HEK293 (cell line): ENCODE results near the gene ARHGAP8.

Source experiments
- CTCF ChIA-PET: fragments of 350-600 bp; formaldehyde crosslinking; extraction: SDS; loops from one replicate; lab custom pipeline; 2021; ENCODE audit warnings: antibody characterized with exemption; lab: Yijun Ruan, JAX
- POLR2A ChIA-PET: fragments of 300-600 bp; formaldehyde crosslinking; extraction: SDS; loops from one replicate; lab custom pipeline; 2020; ENCODE audit warnings: antibody characterized with exemption, inconsistent platforms; lab: Yijun Ruan, JAX
- H3K27ac ChIP-seq: fragments of 200-500 bp; sonication (Bioruptor generic); 2 replicates; pipeline ENCODE4 v1.5.1; 2014; ENCODE audit warnings: low read depth, low read length, control low read depth, inconsistent platforms; ENCODE audit errors: extremely low read depth
- H3K36me3 ChIP-seq, 2 experiments: fragments of 200-500 bp in 1 of 2; sonication (Bioruptor generic) in 1 of 2; 1 replicate in 1 of 2; 2 replicates in 1 of 2; pipeline ENCODE4 v1.5.1; 2014 to 2017; ENCODE audit warnings: inconsistent platforms in 2 of 2, low read length in 2 of 2; ENCODE audit not compliant: control insufficient read depth in 2 of 2, insufficient read depth in 1 of 2
- H3K4me1 ChIP-seq: fragments of 200-500 bp; sonication (Bioruptor generic); 2 replicates; pipeline ENCODE4 v1.5.1; 2014; ENCODE audit warnings: mild to moderate bottlenecking, low read length, inconsistent platforms; ENCODE audit not compliant: control insufficient read depth, insufficient read depth
- H3K4me3 ChIP-seq: 2 replicates; pipeline ENCODE4 v1.5.1; 2011; ENCODE audit warnings: low read depth, mild to moderate bottlenecking, control low read depth, low read length, moderate library complexity
- H3K9me3 ChIP-seq: fragments of 200-500 bp; sonication (Bioruptor generic); 2 replicates; pipeline ENCODE4 v1.5.1; 2014; ENCODE audit warnings: low read depth, low read length, inconsistent platforms; ENCODE audit not compliant: control insufficient read depth, insufficient read depth
- CTCF ChIP-seq: fragments of 450-650 bp; formaldehyde crosslinking; IDR thresholded peaks from 2 replicates; pipeline ENCODE4 v1.5.1; 2016; ENCODE audit warnings: missing biosample characterization, missing genetic modification characterization
- FEZF1 ChIP-seq: fragments of 450-650 bp; formaldehyde crosslinking; IDR thresholded peaks from 2 replicates; pipeline ENCODE4 v1.5.1; 2016; ENCODE audit warnings: missing biosample characterization, missing genetic modification characterization
- GLI2 ChIP-seq: fragments of 450-650 bp; formaldehyde crosslinking; IDR thresholded peaks from 2 replicates; pipeline ENCODE4; 2017; ENCODE audit warnings: missing biosample characterization, missing genetic modification characterization, low read depth, borderline replicate concordance
- GLI4 ChIP-seq: fragments of 450-650 bp; formaldehyde crosslinking; IDR thresholded peaks from 2 replicates; pipeline ENCODE4 v1.5.1; 2016; ENCODE audit warnings: missing biosample characterization, missing genetic modification characterization
- KLF7 ChIP-seq: fragments of 450-650 bp; formaldehyde crosslinking; IDR thresholded peaks from 2 replicates; pipeline ENCODE4 v1.5.1; 2016; ENCODE audit warnings: missing biosample characterization, missing genetic modification characterization, borderline replicate concordance
- KLF8 ChIP-seq: fragments of 450-650 bp; formaldehyde crosslinking; IDR thresholded peaks from 2 replicates; pipeline ENCODE4 v1.5.1; 2016; ENCODE audit warnings: missing biosample characterization, missing genetic modification characterization
- OSR2 ChIP-seq: fragments of 450-650 bp; formaldehyde crosslinking; IDR thresholded peaks from 2 replicates; pipeline ENCODE4 v1.5.1; 2016; ENCODE audit warnings: missing biosample characterization, missing genetic modification characterization
- PBX3 ChIP-seq: sonication (generic); formaldehyde crosslinking; IDR thresholded peaks from 2 replicates; pipeline ENCODE4 v1.8.1; 2022; ENCODE audit warnings: mild to moderate bottlenecking, moderate library complexity, missing genetic modification reagents
- PRDM1 ChIP-seq: fragments of 450-650 bp; formaldehyde crosslinking; IDR thresholded peaks from 2 replicates; pipeline ENCODE4; 2016; ENCODE audit warnings: missing biosample characterization, missing genetic modification characterization
- PRDM6 ChIP-seq: fragments of 450-650 bp; formaldehyde crosslinking; IDR thresholded peaks from 2 replicates; pipeline ENCODE4 v1.5.1; 2017; ENCODE audit warnings: missing biosample characterization, missing genetic modification characterization
- REST ChIP-seq: fragments of 450-650 bp; formaldehyde crosslinking; IDR thresholded peaks from 2 replicates; pipeline ENCODE4 v1.5.1; 2016; ENCODE audit warnings: missing biosample characterization, missing genetic modification characterization
- SALL2 ChIP-seq: fragments of 450-650 bp; formaldehyde crosslinking; IDR thresholded peaks from 2 replicates; pipeline ENCODE4 v1.5.0; 2017; ENCODE audit warnings: missing biosample characterization, mild to moderate bottlenecking, missing genetic modification characterization, borderline replicate concordance
- SETDB1 ChIP-seq: IDR thresholded peaks from one replicate; pipeline ENCODE4 v1.6.1; 2017; ENCODE audit warnings: mild to moderate bottlenecking, low read length, moderate library complexity, mixed read lengths; ENCODE audit not compliant: insufficient read length
- WT1 ChIP-seq: fragments of 450-650 bp; formaldehyde crosslinking; IDR thresholded peaks from 2 replicates; pipeline ENCODE4 v1.5.1; 2016; ENCODE audit warnings: missing biosample characterization, missing genetic modification characterization
- ZBTB17 ChIP-seq: fragments of 450-650 bp; formaldehyde crosslinking; IDR thresholded peaks from 2 replicates; pipeline ENCODE4 v1.5.1; 2016; ENCODE audit warnings: missing biosample characterization, missing genetic modification characterization
- ZBTB20 ChIP-seq: fragments of 450-650 bp; formaldehyde crosslinking; IDR thresholded peaks from 2 replicates; pipeline ENCODE4 v1.5.1; 2016; ENCODE audit warnings: missing biosample characterization, missing genetic modification characterization
- ZFP3 ChIP-seq: fragments of 450-650 bp; formaldehyde crosslinking; IDR thresholded peaks from 2 replicates; pipeline ENCODE4 v1.5.1; 2016; ENCODE audit warnings: low read depth, missing biosample characterization, missing genetic modification characterization
- ZFP69B ChIP-seq: fragments of 450-650 bp; formaldehyde crosslinking; IDR thresholded peaks from 2 replicates; pipeline ENCODE4 v1.5.1; 2016; ENCODE audit warnings: missing biosample characterization, missing genetic modification characterization
- ZNF23 ChIP-seq: fragments of 450-650 bp; formaldehyde crosslinking; IDR thresholded peaks from 2 replicates; pipeline ENCODE4 v1.5.1; 2016; ENCODE audit warnings: missing biosample characterization, missing genetic modification characterization, borderline replicate concordance
- ZNF335 ChIP-seq: fragments of 450-650 bp; formaldehyde crosslinking; conservative IDR thresholded peaks from 2 replicates; pipeline ENCODE4 v1.5.1; 2016; ENCODE audit warnings: missing biosample characterization, missing genetic modification characterization
- ZNF354C ChIP-seq: fragments of 450-650 bp; formaldehyde crosslinking; IDR thresholded peaks from 2 replicates; pipeline ENCODE4 v1.5.1; 2016; ENCODE audit warnings: missing biosample characterization, missing genetic modification characterization, low read depth, borderline replicate concordance
- ZNF558 ChIP-seq: fragments of 450-650 bp; formaldehyde crosslinking; IDR thresholded peaks from 2 replicates; pipeline ENCODE4 v1.5.1; 2016; ENCODE audit warnings: missing biosample characterization, missing genetic modification characterization
- ZNF580 ChIP-seq: fragments of 450-650 bp; formaldehyde crosslinking; IDR thresholded peaks from 2 replicates; pipeline ENCODE4 v1.5.1; 2016; ENCODE audit warnings: missing biosample characterization, missing genetic modification characterization
- ZNF600 ChIP-seq: fragments of 450-650 bp; formaldehyde crosslinking; IDR thresholded peaks from 2 replicates; pipeline ENCODE4 v1.5.1; 2016; ENCODE audit warnings: missing biosample characterization, missing genetic modification characterization
- ZNF654 ChIP-seq: fragments of 450-650 bp; formaldehyde crosslinking; IDR thresholded peaks from 2 replicates; pipeline ENCODE4 v1.5.1; 2016; ENCODE audit warnings: low read depth, missing biosample characterization, missing genetic modification characterization
- ZNF785 ChIP-seq: fragments of 450-650 bp; formaldehyde crosslinking; IDR thresholded peaks from 2 replicates; pipeline ENCODE4 v1.5.1; 2016; ENCODE audit warnings: missing biosample characterization, missing genetic modification characterization
- ZNF791 ChIP-seq: fragments of 450-650 bp; formaldehyde crosslinking; IDR thresholded peaks from 2 replicates; pipeline ENCODE4 v1.5.1; 2016; ENCODE audit warnings: missing biosample characterization, missing genetic modification characterization
- ZNF837 ChIP-seq: fragments of 450-650 bp; formaldehyde crosslinking; IDR thresholded peaks from 2 replicates; pipeline ENCODE4 v1.5.1; 2016; ENCODE audit warnings: missing biosample characterization, missing genetic modification characterization
- TF ChIP-seq, protein P1 (sequence below): IDR thresholded peaks from 2 replicates; pipeline ENCODE4 v1.6.1; 2011; ENCODE audit warnings: mild to moderate bottlenecking, low read depth, low read length, borderline replicate concordance

The ARHGAP8 gene

DNA sequence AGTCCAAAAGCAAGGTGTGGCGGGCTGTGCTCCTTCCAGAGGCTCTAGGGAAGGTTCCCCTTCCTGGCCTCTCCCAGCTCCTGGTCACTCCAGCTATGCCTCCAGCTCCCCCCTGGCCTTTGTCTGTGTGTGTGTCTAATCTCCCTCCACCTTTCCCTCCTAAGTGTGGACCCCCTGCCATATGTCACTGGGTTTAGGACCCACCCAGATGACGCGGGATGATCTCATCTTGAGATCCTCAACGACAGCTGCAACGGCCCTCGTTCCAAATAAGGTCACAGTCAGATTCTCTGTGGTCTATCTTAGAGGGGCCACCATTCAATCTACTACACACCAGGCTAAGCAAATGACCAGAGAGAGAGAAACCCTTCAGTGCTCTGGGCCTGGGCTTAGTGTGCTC lies 107.9 kb downstream of the ARHGAP8 start:
- Histone ChIP-seq H3K4me3 (no peak overlapping the region), H3K4me1 (no peaks in the 10 kb centered on the region), H3K9me3 (no peaks in the 10 kb centered on the region), H3K27ac (no peak overlapping the region), H3K36me3 (peaks cover 0 to 15% of the 10 kb centered on the region in 2 experiments; a peak in 1 of 3 replicates)
- POLR2A ChIA-PET, result interaction anchor here (0.6 kb wide), 1 partner anchor 9 kb away, joined by 9 read pairs; no protein-coding TSS in a partner anchor
- CTCF ChIA-PET, result no interaction called here
- TF ChIP-seq ZFP3 (tag by site-specific recombination) (no peak), PRDM6 (no peak), ZNF354C (tag by site-specific recombination) (no peak), FEZF1 (no peak), ZNF558 (tag by site-specific recombination) (no peak), ZNF837 (tag by site-specific recombination) (no peak), ZNF23 (tag by site-specific recombination) (no peak), WT1 (tag by site-specific recombination) (no peak), ZNF654 (tag by site-specific recombination) (no peak), PRDM1 (tag by site-specific recombination) (no peak), SETDB1 (no peak), KLF7 (no peak), ZNF335 (tag by site-specific recombination) (no peak), OSR2 (tag by site-specific recombination) (no peak), REST (no peak), ZNF580 (tag by site-specific recombination) (no peak), PBX3 (CRISPR knock-in tag) (no peak)
- TF ChIP-seq, protein P1, sequence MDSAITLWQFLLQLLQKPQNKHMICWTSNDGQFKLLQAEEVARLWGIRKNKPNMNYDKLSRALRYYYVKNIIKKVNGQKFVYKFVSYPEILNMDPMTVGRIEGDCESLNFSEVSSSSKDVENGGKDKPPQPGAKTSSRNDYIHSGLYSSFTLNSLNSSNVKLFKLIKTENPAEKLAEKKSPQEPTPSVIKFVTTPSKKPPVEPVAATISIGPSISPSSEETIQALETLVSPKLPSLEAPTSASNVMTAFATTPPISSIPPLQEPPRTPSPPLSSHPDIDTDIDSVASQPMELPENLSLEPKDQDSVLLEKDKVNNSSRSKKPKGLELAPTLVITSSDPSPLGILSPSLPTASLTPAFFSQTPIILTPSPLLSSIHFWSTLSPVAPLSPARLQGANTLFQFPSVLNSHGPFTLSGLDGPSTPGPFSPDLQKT, result no peak

DNA sequence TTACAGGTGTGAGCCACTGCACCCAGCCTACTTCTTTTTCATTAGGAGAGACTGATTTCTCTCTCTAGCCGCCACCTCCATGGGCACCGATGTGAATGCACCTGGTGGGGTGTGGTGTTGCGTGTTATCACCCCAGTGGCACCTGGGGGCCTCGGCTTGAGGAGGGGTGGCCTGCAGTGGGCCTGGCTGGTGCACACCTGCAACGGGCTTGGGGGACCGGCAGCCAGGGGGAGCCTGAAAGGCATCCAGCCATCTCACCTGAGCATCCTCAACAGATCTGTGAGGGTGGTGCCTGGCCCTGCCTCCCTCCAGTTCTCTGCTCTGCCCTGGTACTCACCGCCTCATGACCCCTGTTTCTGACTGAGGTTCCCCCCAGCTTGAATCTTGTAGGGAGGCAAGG lies 108.9 kb downstream of the ARHGAP8 start:
- H3K27ac ChIP-seq, result no peak overlapping the region
- POLR2A ChIA-PET, result no interaction called here
- CTCF ChIA-PET, result no interaction called here
- H3K36me3 ChIP-seq, result peaks cover 0 to 11% of the 10 kb centered on the region in 2 experiments; a peak in 1 of 3 replicates
- no peaks in the 10 kb centered on the region for H3K9me3 ChIP-seq
- no peak overlapping the region for H3K4me3 ChIP-seq
- no peaks in the 10 kb centered on the region for H3K4me1 ChIP-seq
- TF ChIP-seq ZNF600 (no peak), ZNF791 (tag by site-specific recombination) (no peak), ZBTB17 (no peak), SALL2 (tag by site-specific recombination) (no peak), ZFP69B (tag by site-specific recombination) (no peak), CTCF (no peak), ZBTB20 (tag by site-specific recombination) (no peak), ZNF785 (tag by site-specific recombination) (no peak), KLF8 (tag by site-specific recombination) (no peak), GLI2 (tag by site-specific recombination) (no peak), GLI4 (tag by site-specific recombination) (no peak)
